ENCODE measurements around the gene ISG15. TPM values are rescaled to one million over a fixed set of nuclear protein-coding genes. Genes with fewer than 3 reads are reported as not detected.
"Not testable (repeated sequence)": the region's sequence is repeated elsewhere in the genome, so short reads cannot be mapped to it uniquely, and the experiment has no call there.

Gene ISG15
- polyA plus RNA-seq, 1 of the 3 experiments (the other 2 are of a cell fraction), result 28.6 TPM

- H2AFZ ChIP-seq (ENCODE audit: low read depth); H3K4me2 ChIP-seq; H3K9ac ChIP-seq; H3K27ac ChIP-seq (ENCODE audit: low read depth in 2 of 2, low read length in 1 of 2); H3K9me2 ChIP-seq; H3F3A ChIP-seq (replicated peaks; ENCODE audit: insufficient read depth); H3K9me3 ChIP-seq; DNase-seq; H3K27me3 ChIP-seq (ENCODE audit: insufficient read depth); H4K20me1 ChIP-seq (ENCODE audit: insufficient read depth); H3K36me3 ChIP-seq (replicated peaks in 1 of 2; ENCODE audit: control insufficient read depth in 1 of 2, insufficient read depth in 2 of 2, low read length in 1 of 2); H3K4me3 ChIP-seq (ENCODE audit: low read depth in 2 of 2, low read length in 1 of 2); POLR2A ChIA-PET; H3K79me2 ChIP-seq (ENCODE audit: insufficient read depth): not testable (repeated sequence)
- H3K4me1 ChIP-seq (ENCODE audit: control insufficient read depth in 1 of 2, insufficient read depth in 2 of 2, low read depth in 1 of 2, low read length in 1 of 2), result peaks cover 0 to 25% of the 10 kb centered on the region in 2 experiments; a peak in 1 of 4 replicates
- CTCF ChIA-PET, result interaction anchor here (1.0 to 2.2 kb wide), 3 partner anchors 8 to 26 kb away, joined by 3 to 11 read pairs (median 3); no protein-coding TSS in a partner anchor
- WGBS (ENCODE audit: low lambda C conversion rate), result 92% methylated on average over 8 of the region's 8 CpGs
Measured at GRCh38 chr1:1010131-1010530, 3.2 kb upstream of the ISG15 start.

DNA sequence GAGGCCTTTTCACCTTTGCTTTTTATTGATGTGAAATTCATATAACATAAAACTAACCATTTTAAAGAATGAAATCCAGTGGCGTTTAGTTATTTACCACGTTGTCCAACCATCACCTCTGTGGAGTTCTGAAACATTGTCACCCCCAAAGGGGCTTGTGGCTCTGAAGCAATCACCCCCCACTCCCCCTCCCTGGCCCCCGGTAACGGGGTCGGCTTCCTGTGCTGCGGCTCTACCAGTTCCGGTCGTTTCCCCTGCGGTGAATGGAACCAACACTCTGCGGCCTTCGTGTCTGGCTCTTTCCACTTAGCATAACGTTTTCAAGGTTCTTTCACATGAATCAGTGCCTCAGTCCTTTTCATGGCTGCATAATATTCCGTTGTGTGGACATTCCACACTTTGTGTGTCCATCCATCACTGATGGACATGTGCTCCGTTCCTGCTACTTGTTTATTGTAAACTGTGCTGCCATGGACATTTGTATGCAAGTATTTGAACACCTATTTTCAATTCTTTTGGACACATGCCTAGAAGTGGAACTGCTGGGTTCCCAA is 1.8 kb upstream of the ISG15 start:
- Histone ChIP-seq H3K27me3 (ENCODE audit: insufficient read depth) (no peaks in the 10 kb centered on the region), H2AFZ (ENCODE audit: low read depth) (no peak overlapping the region), H3K9ac (no peak overlapping the region), H3K4me3 (ENCODE audit: low read depth in 2 of 2, low read length in 1 of 2) (no peak overlapping the region), H3K9me2 (no peaks in the 10 kb centered on the region), H3K36me3 (replicated peaks in 1 of 2; ENCODE audit: control insufficient read depth in 1 of 2, insufficient read depth in 2 of 2, low read length in 1 of 2) (no peaks in the 10 kb centered on the region), H3K9me3 (no peaks in the 10 kb centered on the region), H3K27ac (ENCODE audit: low read depth in 2 of 2, low read length in 1 of 2) (no peak overlapping the region), H3K4me2 (no peak overlapping the region), H3K4me1 (ENCODE audit: control insufficient read depth in 1 of 2, insufficient read depth in 2 of 2, low read depth in 1 of 2, low read length in 1 of 2) (peaks cover 0 to 12% of the 10 kb centered on the region in 2 experiments; a peak in 1 of 4 replicates), H3K79me2 (ENCODE audit: insufficient read depth) (no peaks in the 10 kb centered on the region), H3F3A (replicated peaks; ENCODE audit: insufficient read depth) (no peaks in the 10 kb centered on the region), H4K20me1 (ENCODE audit: insufficient read depth) (no peaks in the 10 kb centered on the region)
- TF ChIP-seq RCOR1 (IDR thresholded peaks at IDR 0.05; ENCODE audit: low read length) (no peak), ELF1 (IDR thresholded peaks at IDR 0.05) (no peak), EP300 (IDR thresholded peaks at IDR 0.05; ENCODE audit: borderline replicate concordance in 1 of 2, low read depth in 1 of 2, low read length in 1 of 2) (no peak), FOXM1 (IDR thresholded peaks at IDR 0.05; ENCODE audit: low read depth) (no peak), SIN3A (IDR thresholded peaks at IDR 0.05; ENCODE audit: borderline replicate concordance, low read depth, low read length) (no peak), GABPA (IDR thresholded peaks at IDR 0.05; ENCODE audit: low read depth) (no peak), MEF2A (IDR thresholded peaks at IDR 0.05; ENCODE audit: borderline replicate concordance, low read depth) (no peak), TAF1 (IDR thresholded peaks at IDR 0.05; ENCODE audit: borderline replicate concordance, low read depth, low read length) (no peak), SMC3 (IDR thresholded peaks at IDR 0.05; ENCODE audit: low read depth, low read length) (no peak), POLR2AphosphoS5 (IDR thresholded peaks at IDR 0.05; ENCODE audit: low read depth, low read length) (no peak), FOXJ3 (CRISPR knock-in tag; IDR thresholded peaks at IDR 0.05) (no peak), TEAD4 (IDR thresholded peaks at IDR 0.05; ENCODE audit: borderline replicate concordance, insufficient read depth) (no peak), PBX3 (IDR thresholded peaks at IDR 0.05) (no peak), YY1 (IDR thresholded peaks at IDR 0.05; ENCODE audit: low read depth) (no peak), JUND (IDR thresholded peaks at IDR 0.05) (no peak), RXRA (IDR thresholded peaks at IDR 0.05; ENCODE audit: borderline replicate concordance, low read depth) (no peak), MAX (IDR thresholded peaks at IDR 0.05; ENCODE audit: low read depth) (no peak), GATA2 (CRISPR knock-in tag; IDR thresholded peaks at IDR 0.05) (no peak)
- TF ChIP-seq, protein P1, sequence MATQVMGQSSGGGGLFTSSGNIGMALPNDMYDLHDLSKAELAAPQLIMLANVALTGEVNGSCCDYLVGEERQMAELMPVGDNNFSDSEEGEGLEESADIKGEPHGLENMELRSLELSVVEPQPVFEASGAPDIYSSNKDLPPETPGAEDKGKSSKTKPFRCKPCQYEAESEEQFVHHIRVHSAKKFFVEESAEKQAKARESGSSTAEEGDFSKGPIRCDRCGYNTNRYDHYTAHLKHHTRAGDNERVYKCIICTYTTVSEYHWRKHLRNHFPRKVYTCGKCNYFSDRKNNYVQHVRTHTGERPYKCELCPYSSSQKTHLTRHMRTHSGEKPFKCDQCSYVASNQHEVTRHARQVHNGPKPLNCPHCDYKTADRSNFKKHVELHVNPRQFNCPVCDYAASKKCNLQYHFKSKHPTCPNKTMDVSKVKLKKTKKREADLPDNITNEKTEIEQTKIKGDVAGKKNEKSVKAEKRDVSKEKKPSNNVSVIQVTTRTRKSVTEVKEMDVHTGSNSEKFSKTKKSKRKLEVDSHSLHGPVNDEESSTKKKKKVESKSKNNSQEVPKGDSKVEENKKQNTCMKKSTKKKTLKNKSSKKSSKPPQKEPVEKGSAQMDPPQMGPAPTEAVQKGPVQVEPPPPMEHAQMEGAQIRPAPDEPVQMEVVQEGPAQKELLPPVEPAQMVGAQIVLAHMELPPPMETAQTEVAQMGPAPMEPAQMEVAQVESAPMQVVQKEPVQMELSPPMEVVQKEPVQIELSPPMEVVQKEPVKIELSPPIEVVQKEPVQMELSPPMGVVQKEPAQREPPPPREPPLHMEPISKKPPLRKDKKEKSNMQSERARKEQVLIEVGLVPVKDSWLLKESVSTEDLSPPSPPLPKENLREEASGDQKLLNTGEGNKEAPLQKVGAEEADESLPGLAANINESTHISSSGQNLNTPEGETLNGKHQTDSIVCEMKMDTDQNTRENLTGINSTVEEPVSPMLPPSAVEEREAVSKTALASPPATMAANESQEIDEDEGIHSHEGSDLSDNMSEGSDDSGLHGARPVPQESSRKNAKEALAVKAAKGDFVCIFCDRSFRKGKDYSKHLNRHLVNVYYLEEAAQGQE (IDR thresholded peaks at IDR 0.05; ENCODE audit: low read depth, low read length), result no peak
- TF ChIP-seq, protein P2, sequence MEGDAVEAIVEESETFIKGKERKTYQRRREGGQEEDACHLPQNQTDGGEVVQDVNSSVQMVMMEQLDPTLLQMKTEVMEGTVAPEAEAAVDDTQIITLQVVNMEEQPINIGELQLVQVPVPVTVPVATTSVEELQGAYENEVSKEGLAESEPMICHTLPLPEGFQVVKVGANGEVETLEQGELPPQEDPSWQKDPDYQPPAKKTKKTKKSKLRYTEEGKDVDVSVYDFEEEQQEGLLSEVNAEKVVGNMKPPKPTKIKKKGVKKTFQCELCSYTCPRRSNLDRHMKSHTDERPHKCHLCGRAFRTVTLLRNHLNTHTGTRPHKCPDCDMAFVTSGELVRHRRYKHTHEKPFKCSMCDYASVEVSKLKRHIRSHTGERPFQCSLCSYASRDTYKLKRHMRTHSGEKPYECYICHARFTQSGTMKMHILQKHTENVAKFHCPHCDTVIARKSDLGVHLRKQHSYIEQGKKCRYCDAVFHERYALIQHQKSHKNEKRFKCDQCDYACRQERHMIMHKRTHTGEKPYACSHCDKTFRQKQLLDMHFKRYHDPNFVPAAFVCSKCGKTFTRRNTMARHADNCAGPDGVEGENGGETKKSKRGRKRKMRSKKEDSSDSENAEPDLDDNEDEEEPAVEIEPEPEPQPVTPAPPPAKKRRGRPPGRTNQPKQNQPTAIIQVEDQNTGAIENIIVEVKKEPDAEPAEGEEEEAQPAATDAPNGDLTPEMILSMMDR (IDR thresholded peaks at IDR 0.05), result no peak
- ChIA-PET POLR2A (no interaction called here), CTCF (interaction anchor here (2.2 kb wide), 1 partner anchor 10 kb away, joined by 11 read pairs; no protein-coding TSS in a partner anchor)
- DNase-seq, result no peak
- WGBS (ENCODE audit: low lambda C conversion rate), result 79% methylated on average over 14 of the region's 14 CpGs
